A549 (cell line): ENCODE data around the gene ACKR1. TPM values are rescaled to one million over a fixed set of nuclear protein-coding genes. Genes with fewer than 3 reads are reported as not detected.

ENCODE experiments used
- ATAC-seq, 2 experiments: fragments of 200-7000 bp in 1 of 2; fragments of >200 bp in 1 of 2; cut with Nextera tagmentation in 1 of 2; cut with Tn5 transposase in 1 of 2; 3 replicates each; pipeline versions ENCODE4 v1.8.0 to v1.9.1; 2018 to 2020; ENCODE audit warnings: mild to moderate bottlenecking in 1 of 2, moderate library complexity in 1 of 2
- CTCF ChIA-PET: fragments of 300-600 bp; sonication (Branson Sonifier 250); formaldehyde crosslinking; extraction: SDS; loops from one replicate; lab custom pipeline; 2021; ENCODE audit warnings: antibody characterized with exemption, inconsistent platforms; lab: Yijun Ruan, JAX
- POLR2A ChIA-PET: fragments of 350-600 bp; formaldehyde crosslinking; extraction: SDS; loops from one replicate; lab custom pipeline; 2021; ENCODE audit warnings: antibody characterized with exemption, inconsistent platforms; lab: Yijun Ruan, JAX
- DNase-seq, 2 experiments: peaks; one replicate each; pipeline versions ENCODE4 v3.0.0 to v3.0.0-alpha.2; 2011 to 2016; ENCODE audit warnings: low read depth in 1 of 2, low spot score in 1 of 2
- FAIRE-seq: peaks from 2 replicates; lab custom pipeline; 2011; peaks lifted over from hg19 to GRCh38; lab: Jason Lieb, UNC
- H3K27ac ChIP-seq, 2 experiments: fragments of >200 bp; sonication (Bioruptor Twin); formaldehyde crosslinking; 3 replicates each; pipeline ENCODE4 v1.5.1; 2016 to 2017
- H3K4me1 ChIP-seq: fragments of >200 bp; sonication (Bioruptor Twin); formaldehyde crosslinking; 3 replicates; pipeline ENCODE4 v1.6.1; 2016
- H3K4me2 ChIP-seq: fragments of >200 bp; sonication (Bioruptor Twin); formaldehyde crosslinking; 3 replicates; pipeline ENCODE4 v1.6.1; 2016
- H3K4me3 ChIP-seq: fragments of >200 bp; sonication (Bioruptor Twin); formaldehyde crosslinking; 3 replicates; pipeline ENCODE4 v1.5.1; 2016
- H3K9me3 ChIP-seq: fragments of >200 bp; sonication (Bioruptor Twin); formaldehyde crosslinking; 3 replicates; pipeline ENCODE4 v1.6.1; 2016
- BHLHE40 ChIP-seq: IDR thresholded peaks from 2 replicates; pipeline ENCODE4 v1.6.1; 2012; ENCODE audit warnings: low read depth, low read length, inconsistent platforms
- CEBPB ChIP-seq, 2 experiments: fragments of >200 bp in 1 of 2; sonication (Bioruptor Twin) in 1 of 2; formaldehyde crosslinking in 1 of 2; IDR thresholded peaks; 2 replicates each; pipeline ENCODE4 v1.6.1; 2012 to 2016
- CHD2 ChIP-seq: fragments of 150-350 bp; IDR thresholded peaks from 2 replicates; pipeline ENCODE4 v1.6.1; 2014; ENCODE audit warnings: low read length; ENCODE audit not compliant: partially characterized antibody
- CHD4 ChIP-seq: fragments of 200-600 bp; sonication (generic); IDR thresholded peaks from 2 replicates; pipeline ENCODE4 v1.6.1; 2016; ENCODE audit warnings: antibody characterized with exemption, mild to moderate bottlenecking, borderline replicate concordance
- EHF ChIP-seq: fragments of 250-450 bp; sonication (Bioruptor Pico); IDR thresholded peaks from 2 replicates; pipeline ENCODE4 v1.5.0; 2020; ENCODE audit warnings: mild to moderate bottlenecking
- EHMT2 ChIP-seq: fragments of 200-600 bp; sonication (generic); IDR thresholded peaks from 2 replicates; pipeline ENCODE4 v1.6.1; 2016; ENCODE audit warnings: antibody characterized with exemption, low read depth, mild to moderate bottlenecking, moderate library complexity
- EP300 ChIP-seq, 2 experiments: fragments of >200 bp; sonication (Bioruptor Twin); formaldehyde crosslinking; IDR thresholded peaks; 2 replicates in 1 of 2; 3 replicates in 1 of 2; pipeline ENCODE4 v1.6.1; 2016 to 2017
- ESRRA ChIP-seq: fragments of 150-350 bp; IDR thresholded peaks from 2 replicates; pipeline ENCODE4 v1.6.1; 2014; ENCODE audit warnings: mild to moderate bottlenecking, low read length, borderline replicate concordance
- FOSB ChIP-seq: fragments of 250-450 bp; sonication (Bioruptor Pico); IDR thresholded peaks from 2 replicates; pipeline ENCODE4 v1.5.0; 2020; ENCODE audit warnings: mild to moderate bottlenecking, moderate library complexity
- HOXA7 ChIP-seq: fragments of 250-450 bp; sonication (Bioruptor Pico); IDR thresholded peaks from 2 replicates; pipeline ENCODE4 v1.5.0; 2020; ENCODE audit warnings: mild to moderate bottlenecking, moderate library complexity
- JUN ChIP-seq, 2 experiments: fragments of >200 bp; sonication (Bioruptor Twin); formaldehyde crosslinking; IDR thresholded peaks; 2 replicates in 1 of 2; 3 replicates in 1 of 2; pipeline ENCODE4 v1.6.1; 2016 to 2017
- KDM5A ChIP-seq: fragments of 200-600 bp; sonication (generic); IDR thresholded peaks from 2 replicates; pipeline ENCODE4 v1.6.1; 2016; ENCODE audit warnings: antibody characterized with exemption, mild to moderate bottlenecking
- MAX ChIP-seq: IDR thresholded peaks from 2 replicates; pipeline ENCODE4 v1.6.1; 2012
- NFE2L2 ChIP-seq: fragments of 150-350 bp; conservative IDR thresholded peaks from 2 replicates; pipeline ENCODE4 v1.6.1; 2014; ENCODE audit warnings: low read length
- NR3C1 ChIP-seq: fragments of >200 bp; sonication (Bioruptor Twin); formaldehyde crosslinking; IDR thresholded peaks from 3 replicates; pipeline ENCODE4 v1.6.1; 2017
- POLR2A ChIP-seq: IDR thresholded peaks from 2 replicates; pipeline ENCODE4 v1.6.1; 2012; ENCODE audit warnings: mild to moderate bottlenecking, low read length
- POLR2AphosphoS2 ChIP-seq: conservative IDR thresholded peaks from 2 replicates; pipeline ENCODE4 v1.6.1; 2012; ENCODE audit warnings: low read length, improper control_type of control experiment, inconsistent platforms
- RCOR1 ChIP-seq: fragments of 150-350 bp; IDR thresholded peaks from 2 replicates; pipeline ENCODE4 v1.6.1; 2014; ENCODE audit warnings: antibody characterized with exemption, low read length, low read depth
- SMC3 ChIP-seq: fragments of >200 bp; sonication (Bioruptor Twin); formaldehyde crosslinking; IDR thresholded peaks from 3 replicates; pipeline ENCODE4 v1.6.1; 2018; ENCODE audit warnings: inconsistent platforms
- SREBF2 ChIP-seq: fragments of 450-650 bp; IDR thresholded peaks from 2 replicates; pipeline ENCODE4 v1.6.1; 2014; ENCODE audit warnings: mild to moderate bottlenecking, moderate library complexity
- TFCP2L1 ChIP-seq: fragments of 250-450 bp; sonication (Bioruptor Pico); IDR thresholded peaks from 2 replicates; pipeline ENCODE4 v1.5.0; 2021; ENCODE audit warnings: mild to moderate bottlenecking
- TP53 ChIP-seq: fragments of 250-450 bp; sonication (Bioruptor Pico); IDR thresholded peaks from 2 replicates; pipeline ENCODE4 v1.5.0; 2021; ENCODE audit warnings: mild to moderate bottlenecking, moderate library complexity
- ZNF302 ChIP-seq: fragments of 250-450 bp; sonication (Bioruptor Pico); IDR thresholded peaks from 2 replicates; pipeline ENCODE4 v1.9.0; 2021; ENCODE audit warnings: inconsistent platforms, mild to moderate bottlenecking, moderate library complexity
- WGBS: methylation state at CpG from one replicate; pipeline ENCODE4 v1.1.6; 2017; ENCODE audit errors: missing lambda C conversion rate; 5-methylcytosine and 5-hydroxymethylcytosine counted together
- polyA plus RNA-seq, 4 experiments: library from polyadenylated mRNA; depleted of rRNA in 3 of 4; stranded (reverse); fragments of >200 nt; fragmentation: RNase III in 1 of 4; extraction: RNeasy Plus Mini Kit Qiagen cat#74134 plus additional on column Dnase treatment in 1 of 4; gene quantifications; 2 replicates in 3 of 4; 3 replicates in 1 of 4; pipeline ENCODE4 v1.2.3, GENCODE V29; 2011 to 2017
- TF ChIP-seq, protein P1 (sequence below): fragments of >200 bp; sonication (Bioruptor Twin); formaldehyde crosslinking; IDR thresholded peaks from 3 replicates; pipeline ENCODE4 v1.6.1; 2016
- TF ChIP-seq, protein P2 (sequence below): fragments of 450-650 bp; IDR thresholded peaks from 2 replicates; pipeline ENCODE4 v1.6.1; 2014; ENCODE audit warnings: antibody characterized with exemption
- TF ChIP-seq, protein P3 (sequence below): fragments of 150-350 bp; IDR thresholded peaks from 2 replicates; pipeline ENCODE4 v1.6.1; 2014; ENCODE audit warnings: low read depth, mild to moderate bottlenecking, low read length
- TF ChIP-seq, protein P4 (sequence below): fragments of 250-450 bp; sonication (Bioruptor Pico); IDR thresholded peaks from 2 replicates; pipeline ENCODE4 v1.5.0; 2020; ENCODE audit warnings: low read depth, mild to moderate bottlenecking, moderate library complexity
- TF ChIP-seq, protein P5 (sequence below): IDR thresholded peaks from 2 replicates; pipeline ENCODE4 v1.6.1; 2012
- TF ChIP-seq, protein P6 (sequence below): IDR thresholded peaks from 2 replicates; pipeline ENCODE4 v1.6.1; 2012; ENCODE audit warnings: low read depth, borderline replicate concordance

ACKR1 gene
- polyA plus RNA-seq, 2 of the 4 experiments (the other 2 are of a cell fraction) = not detected

DNA sequence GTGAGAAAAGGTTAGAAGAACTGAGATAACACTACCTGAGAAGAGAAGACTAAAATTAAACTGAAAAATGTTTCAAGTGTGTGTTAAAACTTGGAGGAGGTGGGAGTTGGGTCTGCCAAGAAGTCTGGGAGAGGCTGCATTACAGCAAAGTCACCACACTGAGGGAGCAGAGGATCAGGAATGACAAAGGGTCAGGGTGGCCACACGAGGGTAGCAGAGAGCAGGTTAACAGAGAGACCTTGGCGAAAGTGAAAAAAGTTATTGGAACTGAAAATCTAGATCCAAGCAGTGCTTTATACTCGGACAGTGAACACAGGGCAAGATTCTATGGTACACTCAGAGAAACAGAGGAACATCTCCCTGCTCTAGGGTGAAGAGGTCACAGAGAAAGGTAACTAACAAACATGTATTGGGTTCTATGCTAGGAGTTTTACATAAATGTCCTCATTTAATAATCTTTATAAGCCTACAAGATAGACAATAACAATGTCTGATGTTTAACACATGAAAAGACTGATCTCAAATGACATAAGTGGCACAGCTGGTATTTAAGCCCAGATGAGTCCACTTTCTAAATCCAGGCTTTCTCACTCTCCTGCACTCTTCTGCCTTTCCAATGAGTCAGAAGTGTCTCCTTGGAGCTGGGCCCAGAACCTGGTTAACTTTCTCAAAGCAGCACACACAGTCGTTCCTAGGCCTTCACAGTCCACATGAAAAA lies 43.5 kb upstream of the ACKR1 start (continued):
- TF ChIP-seq EHF (CRISPR knock-in tag) (no peak), TFCP2L1 (CRISPR knock-in tag) (no peak), FOSB (no peak), POLR2AphosphoS2 (no peak), SMC3 (peak; percentile 99)

- CTCF ChIA-PET = interaction anchor here (0.6 to 6.0 kb wide), 31 partner anchors 13 to 853 kb away, joined by 3 to 106 read pairs (median 5); partner anchors contain the start of genes DUSP23 and FCER1A
- WGBS = 73% methylated on average over 1 of the region's 1 CpG
These were observed 43.0 kb upstream of the ACKR1 start for GRCh38 chr1:159161719-159162026.

GRCh38 chr1:159162516-159163265 lies 42.0 kb upstream of the ACKR1 start:
- H3K4me2 ChIP-seq = no peak overlapping the region
- FAIRE-seq (no peak), ATAC-seq (no peak), DNase-seq (no peak)
- H3K9me3 ChIP-seq = no peaks in the 10 kb centered on the region
- no peak overlapping the region for H3K4me3 ChIP-seq
- 33% methylated on average over 4 of the region's 4 CpGs for WGBS
- peaks cover 8% of the 10 kb centered on the region for H3K4me1 ChIP-seq
- POLR2A ChIA-PET = no interaction called here
- no peak overlapping the region for H3K27ac ChIP-seq
- CTCF ChIA-PET = interaction anchor here (1.2 to 6.0 kb wide), 9 partner anchors 12 to 841 kb away, joined by 3 to 106 read pairs (median 20); no protein-coding TSS in a partner anchor
- TF ChIP-seq NFE2L2 = no peak
- TF ChIP-seq NR3C1 = no peak
- TF ChIP-seq, protein P1, sequence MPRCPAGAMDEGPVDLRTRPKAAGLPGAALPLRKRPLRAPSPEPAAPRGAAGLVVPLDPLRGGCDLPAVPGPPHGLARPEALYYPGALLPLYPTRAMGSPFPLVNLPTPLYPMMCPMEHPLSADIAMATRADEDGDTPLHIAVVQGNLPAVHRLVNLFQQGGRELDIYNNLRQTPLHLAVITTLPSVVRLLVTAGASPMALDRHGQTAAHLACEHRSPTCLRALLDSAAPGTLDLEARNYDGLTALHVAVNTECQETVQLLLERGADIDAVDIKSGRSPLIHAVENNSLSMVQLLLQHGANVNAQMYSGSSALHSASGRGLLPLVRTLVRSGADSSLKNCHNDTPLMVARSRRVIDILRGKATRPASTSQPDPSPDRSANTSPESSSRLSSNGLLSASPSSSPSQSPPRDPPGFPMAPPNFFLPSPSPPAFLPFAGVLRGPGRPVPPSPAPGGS = no peak
- TF ChIP-seq SMC3 = no peak
- TF ChIP-seq ESRRA = no peak
- TF ChIP-seq FOSB = no peak
- TF ChIP-seq HOXA7 (CRISPR knock-in tag) = no peak
- no peak for TF ChIP-seq EHF (CRISPR knock-in tag)
- TF ChIP-seq, protein P2, sequence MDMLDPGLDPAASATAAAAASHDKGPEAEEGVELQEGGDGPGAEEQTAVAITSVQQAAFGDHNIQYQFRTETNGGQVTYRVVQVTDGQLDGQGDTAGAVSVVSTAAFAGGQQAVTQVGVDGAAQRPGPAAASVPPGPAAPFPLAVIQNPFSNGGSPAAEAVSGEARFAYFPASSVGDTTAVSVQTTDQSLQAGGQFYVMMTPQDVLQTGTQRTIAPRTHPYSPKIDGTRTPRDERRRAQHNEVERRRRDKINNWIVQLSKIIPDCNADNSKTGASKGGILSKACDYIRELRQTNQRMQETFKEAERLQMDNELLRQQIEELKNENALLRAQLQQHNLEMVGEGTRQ = no peak
- TF ChIP-seq SREBF2 = no peak
- TF ChIP-seq CHD2 = no peak
- TF ChIP-seq, protein P3, sequence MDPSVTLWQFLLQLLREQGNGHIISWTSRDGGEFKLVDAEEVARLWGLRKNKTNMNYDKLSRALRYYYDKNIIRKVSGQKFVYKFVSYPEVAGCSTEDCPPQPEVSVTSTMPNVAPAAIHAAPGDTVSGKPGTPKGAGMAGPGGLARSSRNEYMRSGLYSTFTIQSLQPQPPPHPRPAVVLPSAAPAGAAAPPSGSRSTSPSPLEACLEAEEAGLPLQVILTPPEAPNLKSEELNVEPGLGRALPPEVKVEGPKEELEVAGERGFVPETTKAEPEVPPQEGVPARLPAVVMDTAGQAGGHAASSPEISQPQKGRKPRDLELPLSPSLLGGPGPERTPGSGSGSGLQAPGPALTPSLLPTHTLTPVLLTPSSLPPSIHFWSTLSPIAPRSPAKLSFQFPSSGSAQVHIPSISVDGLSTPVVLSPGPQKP = no peak

More at GRCh38 chr1:159161719-159162026, 43.0 kb upstream of the ACKR1 start:
- no peak for DNase-seq
- TF ChIP-seq TP53 (CRISPR knock-in tag) (no peak), RCOR1 (no peak), EHF (CRISPR knock-in tag) (no peak), EP300 (IDR thresholded peaks at IDR 0.05) (no peak), CHD4 (no peak), NR3C1 (no peak), MAX (no peak), POLR2A (no peak), JUN (IDR thresholded peaks at IDR 0.05) (no peak), KDM5A (no peak), CHD2 (no peak), BHLHE40 (no peak), ZNF302 (no peak), CEBPB (IDR thresholded peaks at IDR 0.05) (no peak), EHMT2 (no peak), FOSB (no peak)
- TF ChIP-seq, protein P4, sequence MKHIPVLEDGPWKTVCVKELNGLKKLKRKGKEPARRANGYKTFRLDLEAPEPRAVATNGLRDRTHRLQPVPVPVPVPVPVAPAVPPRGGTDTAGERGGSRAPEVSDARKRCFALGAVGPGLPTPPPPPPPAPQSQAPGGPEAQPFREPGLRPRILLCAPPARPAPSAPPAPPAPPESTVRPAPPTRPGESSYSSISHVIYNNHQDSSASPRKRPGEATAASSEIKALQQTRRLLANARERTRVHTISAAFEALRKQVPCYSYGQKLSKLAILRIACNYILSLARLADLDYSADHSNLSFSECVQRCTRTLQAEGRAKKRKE (CRISPR knock-in tag) = no peak
- TF ChIP-seq, protein P5, sequence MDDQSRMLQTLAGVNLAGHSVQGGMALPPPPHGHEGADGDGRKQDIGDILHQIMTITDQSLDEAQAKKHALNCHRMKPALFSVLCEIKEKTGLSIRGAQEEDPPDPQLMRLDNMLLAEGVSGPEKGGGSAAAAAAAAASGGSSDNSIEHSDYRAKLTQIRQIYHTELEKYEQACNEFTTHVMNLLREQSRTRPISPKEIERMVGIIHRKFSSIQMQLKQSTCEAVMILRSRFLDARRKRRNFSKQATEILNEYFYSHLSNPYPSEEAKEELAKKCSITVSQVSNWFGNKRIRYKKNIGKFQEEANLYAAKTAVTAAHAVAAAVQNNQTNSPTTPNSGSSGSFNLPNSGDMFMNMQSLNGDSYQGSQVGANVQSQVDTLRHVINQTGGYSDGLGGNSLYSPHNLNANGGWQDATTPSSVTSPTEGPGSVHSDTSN = no peak
- TF ChIP-seq, protein P6, sequence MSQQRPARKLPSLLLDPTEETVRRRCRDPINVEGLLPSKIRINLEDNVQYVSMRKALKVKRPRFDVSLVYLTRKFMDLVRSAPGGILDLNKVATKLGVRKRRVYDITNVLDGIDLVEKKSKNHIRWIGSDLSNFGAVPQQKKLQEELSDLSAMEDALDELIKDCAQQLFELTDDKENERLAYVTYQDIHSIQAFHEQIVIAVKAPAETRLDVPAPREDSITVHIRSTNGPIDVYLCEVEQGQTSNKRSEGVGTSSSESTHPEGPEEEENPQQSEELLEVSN = no peak
- TF ChIP-seq, protein P3 = no peak
- no peak overlapping the region for H3K4me3 ChIP-seq
- no peak for FAIRE-seq
- no peak overlapping the region for H3K27ac ChIP-seq
- ATAC-seq = peak; percentile 46 to 57; a peak in 5 of 6 replicates
- no peaks in the 10 kb centered on the region for H3K9me3 ChIP-seq
- POLR2A ChIA-PET = interaction anchor here (1.0 kb wide), 1 partner anchor 36 kb away, joined by 3 read pairs; no protein-coding TSS in a partner anchor
- peaks cover 8% of the 10 kb centered on the region for H3K4me1 ChIP-seq
- peak overlapping the region; percentile 62; the same call in 2 of the 3 replicates for H3K4me2 ChIP-seq
